Activated T-helper 1 cell treated with anti-CD3 and anti-CD28 coated beads, Interleukin-12 subunit alpha, Interleukin-12 subunit beta, Interleukin-2, Interleukin-4 antibody, amounts not matched to agents 30 ng/mL and 10 ng/mL and 1 ng/mL, durations not matched to agents 14 hours and 24 hours and 36 hours (primary cell): Measurements from ENCODE around the gene C2orf81. TPM values are rescaled to one million over a fixed set of nuclear protein-coding genes. Genes with fewer than 3 reads are reported as not detected.
"Not testable (repeated sequence)": the region's sequence is repeated elsewhere in the genome, so short reads cannot be mapped to it uniquely, and the experiment has no call there.

Experiments
- DNase-seq: peaks from one replicate; pipeline ENCODE4 v3.0.0; 2021; ENCODE audit warnings: low spot score
- H3K27ac Mint-ChIP-seq: one replicate; pipeline ENCODE4 v1.8.0; 2021; ENCODE audit warnings: mild to moderate bottlenecking, mixed read lengths
- H3K27me3 Mint-ChIP-seq: one replicate; pipeline ENCODE4 v1.8.0; 2022; ENCODE audit warnings: mild to moderate bottlenecking, moderate library complexity, mixed read lengths; ENCODE audit not compliant: insufficient read depth
- H3K36me3 Mint-ChIP-seq: one replicate; pipeline ENCODE4 v1.8.0; 2021; ENCODE audit warnings: low read depth, mixed read lengths
- H3K4me1 Mint-ChIP-seq: one replicate; pipeline ENCODE4 v1.8.0; 2021; ENCODE audit warnings: low read depth, mixed read lengths
- H3K4me3 Mint-ChIP-seq: one replicate; pipeline ENCODE4 v1.8.0; 2021; ENCODE audit warnings: mild to moderate bottlenecking, moderate library complexity, mixed read lengths
- H3K9me3 Mint-ChIP-seq: one replicate; pipeline ENCODE4 v1.8.0; 2021; ENCODE audit warnings: mixed read lengths
- intact Hi-C: fragments of 100-400 bp; cut with micrococcal nuclease; formaldehyde crosslinking; loops from one replicate; pipeline ENCODE4 v1.15.1; 2024
- total RNA-seq: library from RNA; stranded (reverse); gene quantifications from 2 replicates; pipeline ENCODE4 v1.2.3, GENCODE V29; 2022

Gene C2orf81
- total RNA-seq, 1 donor from 2014 or later = 1.9 TPM

DNA sequence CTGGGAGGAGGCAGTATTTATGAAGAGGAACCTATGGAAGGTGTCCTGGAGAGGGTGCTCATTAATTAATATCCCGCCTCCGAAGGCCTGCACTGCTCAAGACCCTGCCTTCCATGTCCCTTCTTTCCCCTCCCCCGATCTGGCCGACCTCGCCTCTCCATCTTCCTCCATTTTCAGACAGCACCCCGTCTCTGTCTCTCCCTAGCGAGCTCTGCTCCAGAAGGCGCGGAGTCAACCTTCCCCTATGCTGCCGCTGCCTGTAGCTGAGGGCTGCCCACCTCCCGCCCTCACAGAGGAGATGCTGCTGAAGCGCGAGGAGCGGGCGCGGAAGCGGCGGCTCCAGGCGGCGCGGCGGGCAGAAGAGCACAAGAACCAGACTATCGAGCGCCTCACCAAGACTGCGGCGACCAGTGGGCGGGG lies 35.7 kb upstream of the C2orf81 start:
- Mint-ChIP-seq H3K36me3 (peaks cover 29% of the 10 kb centered on the region), H3K27ac (peak overlapping the region; percentile 95), H3K4me3 (peak overlapping the region; percentile 98), H3K27me3 (no peaks in the 10 kb centered on the region), H3K4me1 (peaks cover 67% of the 10 kb centered on the region), H3K9me3 (no peaks in the 10 kb centered on the region)
- intact Hi-C loops = loop anchor here (10.0 kb wide), 2 partner anchors 472 to 532 kb away; partner anchors contain the start of genes DGUOK and TET3
- DNase-seq = no peak

- peak; percentile 98 for DNase-seq
- H3K4me3 Mint-ChIP-seq = peak within 1 kb of the TSS; percentile 98
- no peaks in the 10 kb centered on the region for H3K9me3 Mint-ChIP-seq
- peak within 1 kb of the TSS; percentile 95 for H3K27ac Mint-ChIP-seq
- intact Hi-C loops = loop anchor here (1.0 to 10.0 kb wide), 17 partner anchors 10 to 1384 kb away; partner anchors contain the start of genes ALMS1, AUP1, C2orf81 and CCT7
- no peaks in the 10 kb centered on the region for H3K27me3 Mint-ChIP-seq
- peaks cover 59% of the 10 kb centered on the region for H3K4me1 Mint-ChIP-seq
- H3K36me3 Mint-ChIP-seq = peaks cover 24% of the 10 kb centered on the region
Measured at GRCh38 chr2:74454654-74455511, 33.5 kb upstream of the C2orf81 start, which contains the start of gene INO80B. INO80B (plus strand) TSS chr2:74455087; CDS start chr2:74455117, 30 bp downstream.

DNA sequence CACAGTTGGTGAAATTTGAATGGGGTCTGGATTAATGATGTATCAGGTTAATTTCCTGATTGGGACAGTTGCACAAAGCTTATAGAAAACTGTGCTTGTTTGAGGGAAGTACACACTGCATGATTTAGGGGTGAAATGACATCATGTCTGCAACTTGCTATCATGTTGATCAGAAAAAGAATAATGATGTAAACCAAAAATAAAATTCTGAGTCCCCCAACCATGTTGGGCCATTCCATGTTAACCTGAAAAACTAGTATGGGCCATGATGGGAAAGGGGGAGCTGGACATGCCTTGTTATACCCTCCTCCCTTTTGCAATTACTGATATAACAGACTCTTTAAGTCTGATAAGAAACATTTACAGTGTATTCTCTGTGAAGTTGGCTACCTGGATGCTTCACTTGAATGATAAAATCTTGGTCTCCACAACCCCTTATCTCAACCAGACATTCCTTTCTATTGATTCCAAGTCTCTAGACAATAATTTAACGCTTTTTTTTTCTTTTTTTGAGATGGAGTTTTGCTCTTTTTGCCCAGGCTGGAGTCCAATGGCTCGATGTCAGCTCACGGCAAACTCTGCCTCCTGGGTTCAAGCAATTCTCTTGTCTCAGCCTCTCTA lies 29.3 kb upstream of the C2orf81 start:
- Mint-ChIP-seq H3K27me3 (peaks cover 5% of the 10 kb centered on the region), H3K9me3 (no peaks in the 10 kb centered on the region), H3K27ac (no peak overlapping the region), H3K36me3 (peaks cover 9% of the 10 kb centered on the region), H3K4me1 (peaks cover 29% of the 10 kb centered on the region), H3K4me3 (no peak overlapping the region)
- no peak for DNase-seq
- intact Hi-C loops = loop anchor here (10.0 kb wide), 2 partner anchors 466 to 526 kb away; partner anchors contain the start of genes DGUOK and TET3

GRCh38 chr2:74448771-74449170 lies 27.4 kb upstream of the C2orf81 start:
- Mint-ChIP-seq H3K27me3 (peaks cover 20% of the 10 kb centered on the region), H3K27ac (no peak overlapping the region), H3K4me1 (peaks cover 24% of the 10 kb centered on the region), H3K36me3 (peaks cover 1% of the 10 kb centered on the region), H3K9me3 (no peaks in the 10 kb centered on the region), H3K4me3 (no peak overlapping the region)
- intact Hi-C loops = no loop called here
- no peak for DNase-seq

- no peak overlapping the region for H3K27ac Mint-ChIP-seq
- intact Hi-C loops = no loop called here
- H3K4me3 Mint-ChIP-seq = no peak overlapping the region
- DNase-seq = no peak
- H3K9me3 Mint-ChIP-seq = no peaks in the 10 kb centered on the region
- H3K27me3 Mint-ChIP-seq = peaks cover 25% of the 10 kb centered on the region
- H3K36me3 Mint-ChIP-seq = peaks cover under 1% of the 10 kb centered on the region
- peaks cover 13% of the 10 kb centered on the region for H3K4me1 Mint-ChIP-seq
Measured at GRCh38 chr2:74447230-74447999, 26.0 kb upstream of the C2orf81 start.

- peaks cover 36% of the 10 kb centered on the region for H3K27me3 Mint-ChIP-seq
- H3K27ac Mint-ChIP-seq = no peak overlapping the region
Measured at GRCh38 chr2:74444498-74445318, 23.3 kb upstream of the C2orf81 start.

DNA sequence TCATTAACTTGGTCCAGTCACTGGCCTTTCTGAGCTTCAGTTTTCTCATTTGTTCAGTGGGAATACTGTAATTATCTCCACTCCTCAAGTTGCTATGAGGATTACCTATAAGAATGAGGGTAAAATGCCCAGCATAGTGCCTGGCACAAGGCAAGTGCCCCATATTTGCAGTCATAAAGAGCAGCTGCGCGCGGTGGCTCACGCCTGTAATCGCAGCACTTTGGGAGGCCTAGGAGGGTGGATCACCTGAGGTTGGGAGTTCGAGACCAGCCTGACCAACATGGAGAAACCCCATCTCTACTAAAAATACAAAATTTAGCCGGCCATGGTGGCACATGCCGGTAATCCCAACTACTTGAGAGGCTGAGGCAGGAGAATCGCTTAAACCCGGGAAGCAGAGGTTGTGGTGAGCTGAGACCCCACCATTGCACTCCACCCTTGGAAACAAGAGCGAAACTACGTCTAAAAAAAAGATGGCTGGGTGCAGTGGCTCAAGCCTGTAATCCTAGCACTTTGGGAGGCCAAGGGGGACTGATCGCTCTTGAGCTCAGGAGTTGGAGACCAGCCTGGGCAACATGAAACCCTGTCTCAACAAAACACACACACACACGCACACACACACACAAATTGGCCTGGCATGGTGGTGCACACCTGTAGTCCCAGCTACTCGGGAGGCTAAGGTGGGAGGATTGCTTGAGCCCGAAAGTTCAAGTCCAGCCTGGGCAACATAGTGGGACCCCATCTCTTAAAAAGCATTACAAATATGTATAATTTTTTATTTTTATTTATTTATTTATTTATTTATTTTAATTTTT lies 21.3 kb upstream of the C2orf81 start:
- H3K9me3 Mint-ChIP-seq, H3K36me3 Mint-ChIP-seq, DNase-seq, intact Hi-C loops, H3K27ac Mint-ChIP-seq: not testable (repeated sequence)
- Mint-ChIP-seq H3K4me3 (peak overlapping the region; percentile 71), H3K27me3 (peaks cover 41% of the 10 kb centered on the region), H3K4me1 (peaks cover 22% of the 10 kb centered on the region)

More at GRCh38 chr2:74444498-74445318, 23.3 kb upstream of the C2orf81 start:
- Mint-ChIP-seq H3K36me3 (no peaks in the 10 kb centered on the region), H3K4me3 (no peak overlapping the region), H3K9me3 (no peaks in the 10 kb centered on the region), H3K4me1 (peaks cover 10% of the 10 kb centered on the region)
- intact Hi-C loops = no loop called here
- DNase-seq = no peak

- H3K9me3 Mint-ChIP-seq = no peaks in the 10 kb centered on the region
- no peak within 1 kb of the TSS for H3K27ac Mint-ChIP-seq
- H3K4me1 Mint-ChIP-seq = peaks cover 22% of the 10 kb centered on the region
- peak within 1 kb of the TSS; percentile 73 for H3K4me3 Mint-ChIP-seq
- intact Hi-C loops = loop anchor here (2.0 kb wide), 1 partner anchor 13 kb away; the partner anchor contains the start of gene INO80B
- peaks cover 36% of the 10 kb centered on the region for H3K27me3 Mint-ChIP-seq
- DNase-seq = peak; percentile 34
- H3K36me3 Mint-ChIP-seq = no peaks in the 10 kb centered on the region
Measured at GRCh38 chr2:74441690-74442482, 20.5 kb upstream of the C2orf81 start, which contains the start of gene RTKN. RTKN (minus strand) TSS chr2:74441937; CDS start chr2:74441816, 121 bp downstream.

DNA sequence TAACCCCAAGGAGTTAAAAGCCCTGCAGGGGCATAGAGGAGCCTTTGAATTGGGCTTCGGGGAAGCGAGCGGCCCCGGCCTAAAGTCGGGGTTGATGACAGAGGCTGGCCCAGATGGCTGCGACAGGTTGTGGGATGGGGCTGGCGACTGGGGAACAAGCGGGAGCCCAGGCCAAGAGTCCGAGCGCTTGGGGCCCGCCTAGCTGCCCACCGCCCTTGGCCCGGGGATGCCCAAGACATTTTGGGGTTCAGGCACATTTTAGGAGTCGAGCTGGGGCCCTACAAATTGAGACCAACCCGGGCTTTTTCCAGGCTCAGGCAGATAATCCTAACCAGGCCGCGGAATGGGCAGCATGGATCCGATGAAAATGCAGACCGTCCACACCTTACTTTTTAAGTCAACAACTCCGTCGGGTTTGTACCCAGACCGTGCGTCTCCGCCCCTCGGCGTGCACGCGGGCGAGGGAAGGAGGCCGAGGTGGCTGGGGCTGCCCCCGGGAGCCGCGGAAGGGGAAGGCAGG lies 19.8 kb upstream of the C2orf81 start:
- no peaks in the 10 kb centered on the region for H3K9me3 Mint-ChIP-seq
- DNase-seq = no peak
- H3K27me3 Mint-ChIP-seq = peaks cover 36% of the 10 kb centered on the region
- peaks cover 22% of the 10 kb centered on the region for H3K4me1 Mint-ChIP-seq
- peak overlapping the region; percentile 73 for H3K4me3 Mint-ChIP-seq
- intact Hi-C loops = loop anchor here (2.0 kb wide), 1 partner anchor 14 kb away; the partner anchor contains the start of gene INO80B
- no peaks in the 10 kb centered on the region for H3K36me3 Mint-ChIP-seq
- no peak overlapping the region for H3K27ac Mint-ChIP-seq

DNA sequence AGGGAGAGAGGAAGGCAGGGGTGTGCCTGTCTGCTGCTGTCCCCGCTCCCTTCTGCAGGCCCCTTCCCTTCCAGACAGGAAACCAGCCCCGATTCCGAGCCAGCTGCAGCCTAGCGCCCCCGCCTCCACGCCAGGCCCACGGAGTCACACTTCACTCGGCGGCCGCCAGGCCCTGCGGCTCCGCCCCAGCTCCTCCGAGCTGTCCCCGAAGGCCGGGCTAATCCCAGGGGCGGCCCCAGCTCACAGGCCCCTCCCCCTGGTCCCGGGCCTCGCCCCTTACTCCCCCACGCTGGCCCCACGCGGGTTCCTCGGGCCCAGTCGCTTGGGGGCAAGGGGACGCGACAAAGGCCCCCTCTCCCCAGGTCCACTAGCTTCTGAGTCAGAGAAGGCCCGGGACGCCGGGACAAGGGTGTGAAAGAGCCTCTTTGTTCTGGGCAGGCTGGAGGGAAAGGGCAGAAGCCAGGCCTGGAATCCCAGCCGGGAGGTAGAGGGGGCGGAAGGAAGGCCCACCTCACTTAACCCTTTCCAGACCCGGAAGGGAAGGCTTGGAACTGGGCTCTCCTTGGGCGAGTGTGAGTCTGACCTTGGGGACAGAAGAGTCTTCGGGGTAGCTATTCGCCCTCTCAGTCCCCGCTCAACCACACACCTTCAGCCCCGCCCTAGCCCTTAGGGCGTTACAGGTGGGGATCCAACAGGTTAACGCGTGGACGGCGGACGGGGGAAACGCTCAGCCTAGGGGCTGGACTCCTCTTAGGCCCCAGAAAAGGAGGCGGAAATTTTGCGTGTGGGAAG lies 19.2 kb upstream of the C2orf81 start:
- H3K4me1 Mint-ChIP-seq = peaks cover 22% of the 10 kb centered on the region
- H3K9me3 Mint-ChIP-seq = no peaks in the 10 kb centered on the region
- no peaks in the 10 kb centered on the region for H3K36me3 Mint-ChIP-seq
- H3K27ac Mint-ChIP-seq = no peak overlapping the region
- intact Hi-C loops = loop anchor here (1.0 to 2.0 kb wide), 2 partner anchors 14 to 19 kb away; partner anchors contain the start of genes C2orf81, INO80B and WDR54
- peak overlapping the region; percentile 73 for H3K4me3 Mint-ChIP-seq
- peak; percentile 37 for DNase-seq
- peaks cover 36% of the 10 kb centered on the region for H3K27me3 Mint-ChIP-seq
